Body of pancreas (tissue), 4 donors: ENCODE results near the gene HSPA12A.

Experiments
- CTCF ChIP-seq, 7 experiments: fragments of 450-650 bp in 4 of 7; fragments of 200-600 bp in 3 of 7; sonication (generic) in 3 of 7; IDR thresholded peaks; one replicate each; pipeline ENCODE4 v1.5.1; 2016 to 2019; ENCODE audit warnings: antibody characterized with exemption in 7 of 7
- POLR2A ChIP-seq, 3 donors: fragments of 450-650 bp; IDR thresholded peaks; one replicate each; pipeline ENCODE4 v1.6.1; 2016; ENCODE audit warnings: antibody characterized with exemption in 3 of 3, mild to moderate bottlenecking in 2 of 3

- TF ChIP-seq POLR2A (IDR thresholded peaks at IDR 0.05) (no peak), CTCF (IDR thresholded peaks at IDR 0.05) (no peak)
These were observed 30.7 kb upstream of the HSPA12A start for GRCh38 chr10:116772909-116773705.
